HUES48 (cell line): ENCODE measurements around the gene KRTAP10-8.
"Not testable (repeated sequence)": the region's sequence is repeated elsewhere in the genome, so short reads cannot be mapped to it uniquely, and the experiment has no call there.

ENCODE experiments used
- H3K27ac ChIP-seq: one replicate; pipeline ENCODE4 v1.7.0; 2013; ENCODE audit warnings: low read depth, low read length, inconsistent platforms
- H3K27me3 ChIP-seq: 2 replicates; pipeline ENCODE4 v1.6.1; 2013; ENCODE audit warnings: mild to moderate bottlenecking, low read length; ENCODE audit not compliant: control insufficient read depth, insufficient read depth
- H3K36me3 ChIP-seq: 2 replicates; pipeline ENCODE4 v1.6.1; 2013; ENCODE audit warnings: low read length; ENCODE audit not compliant: control insufficient read depth, insufficient read depth
- H3K4me1 ChIP-seq: 2 replicates; pipeline ENCODE4 v1.6.1; 2013; ENCODE audit warnings: mild to moderate bottlenecking, low read length; ENCODE audit not compliant: control insufficient read depth, insufficient read depth
- H3K4me3 ChIP-seq: 2 replicates; pipeline ENCODE4 v1.5.1; 2013; ENCODE audit warnings: mild to moderate bottlenecking, low read depth, low read length
- H3K9ac ChIP-seq: 2 replicates; pipeline ENCODE4 v1.6.1; 2013; ENCODE audit warnings: mild to moderate bottlenecking, low read depth, low read length, moderate library complexity
- H3K9me3 ChIP-seq: 2 replicates; pipeline ENCODE4 v1.6.1; 2013; ENCODE audit warnings: low read length; ENCODE audit not compliant: control insufficient read depth, insufficient read depth

The KRTAP10-8 gene

DNA sequence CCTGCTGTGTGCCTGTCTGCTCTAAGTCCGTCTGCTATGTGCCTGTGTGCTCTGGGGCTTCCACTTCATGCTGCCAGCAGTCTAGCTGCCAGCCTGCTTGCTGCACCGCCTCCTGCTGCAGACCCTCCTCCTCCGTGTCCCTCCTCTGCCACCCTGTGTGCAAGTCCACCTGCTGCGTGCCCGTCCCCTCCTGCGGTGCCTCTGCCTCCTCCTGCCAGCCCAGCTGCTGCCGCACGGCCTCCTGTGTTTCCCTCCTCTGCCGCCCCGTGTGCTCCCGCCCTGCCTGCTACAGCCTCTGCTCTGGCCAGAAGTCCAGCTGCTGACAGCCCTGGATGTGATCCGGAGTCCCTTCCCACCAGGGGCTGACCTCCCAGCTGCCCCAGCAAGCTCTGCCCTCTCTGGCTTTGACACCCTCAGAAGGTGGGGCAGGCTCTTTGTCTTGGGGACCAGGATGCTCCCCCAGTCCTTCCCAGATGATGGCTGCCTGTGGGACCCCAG lies 26.0 kb downstream of the KRTAP10-8 start:
- H3K27me3 ChIP-seq, H3K9ac ChIP-seq, H3K36me3 ChIP-seq, H3K27ac ChIP-seq, H3K4me1 ChIP-seq, H3K4me3 ChIP-seq, H3K9me3 ChIP-seq: not testable (repeated sequence)

DNA sequence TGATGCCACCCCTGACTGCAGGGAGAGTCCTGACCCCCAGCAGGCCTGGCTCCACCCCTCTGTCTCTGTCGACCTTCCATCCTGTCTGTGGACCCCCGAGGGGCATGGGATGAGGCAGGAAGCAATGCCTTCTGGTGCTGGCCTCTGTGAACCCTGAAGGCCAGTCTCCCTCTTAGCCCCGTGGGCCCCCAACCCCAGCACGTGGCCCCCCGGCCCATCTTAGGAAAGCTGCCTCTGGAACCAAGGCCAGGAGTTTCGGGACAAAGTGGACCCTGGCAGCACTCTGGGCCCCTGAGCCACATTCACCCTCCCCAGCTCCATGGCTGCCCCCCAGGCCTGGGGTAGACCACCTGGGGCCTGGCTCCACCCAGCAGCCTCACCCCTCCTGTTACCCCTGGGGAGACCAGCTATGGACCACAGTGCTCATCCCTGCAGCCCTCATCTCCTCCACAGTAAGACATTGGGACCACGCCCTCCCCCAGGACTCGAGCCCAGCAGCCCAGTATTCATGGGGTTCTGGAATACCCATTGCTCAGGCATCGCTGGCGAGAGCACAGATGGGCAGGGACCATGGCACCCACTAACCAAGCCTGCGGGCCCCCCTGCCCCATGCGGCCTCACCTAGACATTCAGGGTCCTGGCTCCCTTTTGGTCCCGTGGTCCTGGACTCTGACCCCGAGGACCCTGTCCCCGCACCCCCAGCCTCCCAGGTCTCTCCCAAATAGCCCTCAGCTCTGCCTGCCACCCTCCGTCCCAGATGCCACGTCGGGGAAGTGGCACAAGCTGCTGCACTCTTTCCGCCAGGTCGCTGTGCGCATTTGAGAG lies 26.8 kb downstream of the KRTAP10-8 start:
- not testable (repeated sequence) for H3K4me1 ChIP-seq, H3K4me3 ChIP-seq, H3K27ac ChIP-seq, H3K36me3 ChIP-seq, H3K9ac ChIP-seq, H3K9me3 ChIP-seq, H3K27me3 ChIP-seq

DNA sequence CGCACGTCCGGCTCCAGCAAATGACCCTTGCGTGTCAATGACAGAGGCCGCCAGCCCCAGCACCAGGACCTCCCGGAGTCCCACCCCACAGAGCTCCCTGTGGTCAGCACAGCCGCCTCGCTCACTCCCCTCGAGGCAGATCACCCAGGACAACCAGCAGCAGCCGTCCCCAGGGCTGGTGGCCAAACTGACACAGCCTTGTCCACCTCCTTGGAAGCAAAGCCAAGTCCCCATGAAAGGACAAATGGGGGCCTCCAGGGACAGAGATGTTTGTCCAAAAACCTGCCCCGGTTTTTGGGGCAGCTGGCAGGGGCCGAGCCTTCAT lies 27.4 kb downstream of the KRTAP10-8 start:
- no peak overlapping the region for H3K9ac ChIP-seq
- H3K27me3 ChIP-seq: no peaks in the 10 kb centered on the region
- H3K4me1 ChIP-seq: no peaks in the 10 kb centered on the region
- no peak overlapping the region for H3K4me3 ChIP-seq
- H3K36me3 ChIP-seq: no peaks in the 10 kb centered on the region
- no peaks in the 10 kb centered on the region for H3K9me3 ChIP-seq
- H3K27ac ChIP-seq: no peak overlapping the region

DNA sequence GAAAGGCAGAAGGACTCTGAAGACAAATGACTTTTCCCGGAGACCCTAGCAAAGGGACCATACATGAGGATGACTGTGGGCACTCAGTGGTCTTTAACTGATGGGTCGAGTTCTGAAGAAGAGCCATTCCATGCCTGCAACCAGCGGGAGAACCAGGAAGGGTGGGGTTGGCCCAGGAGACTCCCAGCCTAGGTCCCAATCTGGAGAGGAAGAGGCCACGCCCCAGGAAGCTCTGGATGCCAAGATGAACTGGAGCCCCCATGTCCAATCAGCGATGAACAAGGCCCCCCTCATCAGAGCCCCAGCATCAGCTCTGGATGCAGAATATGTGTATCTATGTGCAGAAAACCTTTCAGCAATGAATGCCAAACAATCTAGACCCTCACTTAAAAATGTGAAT lies 28.9 kb downstream of the KRTAP10-8 start:
- Histone ChIP-seq H3K4me3 (no peak overlapping the region), H3K9me3 (no peaks in the 10 kb centered on the region), H3K36me3 (no peaks in the 10 kb centered on the region), H3K27ac (no peak overlapping the region), H3K27me3 (no peaks in the 10 kb centered on the region), H3K4me1 (no peaks in the 10 kb centered on the region), H3K9ac (no peak overlapping the region)

DNA sequence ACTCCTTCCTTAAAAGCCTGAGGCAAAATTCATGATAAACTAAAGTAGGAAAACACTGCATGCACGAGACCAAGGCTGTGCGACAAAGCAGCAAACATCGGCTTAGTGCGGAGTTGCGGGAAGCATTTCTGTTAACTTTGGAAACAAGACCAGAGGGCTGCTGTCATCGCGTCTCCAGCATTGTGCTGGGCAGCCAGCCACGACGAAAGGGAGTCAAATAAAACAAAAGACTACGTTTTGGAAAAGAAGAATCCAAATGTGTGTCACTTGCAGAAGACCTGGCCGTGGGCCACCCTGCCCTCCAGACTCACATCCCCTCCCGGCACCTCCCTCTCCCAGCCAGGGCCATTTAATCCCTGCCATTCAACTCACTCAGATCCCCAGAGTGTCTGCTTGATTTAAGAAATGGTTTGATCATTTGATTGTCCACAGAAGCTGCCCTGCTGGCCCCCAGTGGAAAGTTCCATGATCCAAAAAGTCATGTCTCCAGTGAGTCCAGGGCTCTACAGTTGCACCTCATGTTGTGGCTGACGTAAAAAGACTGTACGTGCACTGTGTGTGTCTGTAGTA lies 31.9 kb downstream of the KRTAP10-8 start:
- Histone ChIP-seq H3K36me3 (no peaks in the 10 kb centered on the region), H3K9ac (no peak overlapping the region), H3K9me3 (no peaks in the 10 kb centered on the region), H3K4me1 (no peaks in the 10 kb centered on the region; the same call in 1 of the 2 replicates), H3K27me3 (no peaks in the 10 kb centered on the region), H3K4me3 (no peak overlapping the region), H3K27ac (no peak overlapping the region)

DNA sequence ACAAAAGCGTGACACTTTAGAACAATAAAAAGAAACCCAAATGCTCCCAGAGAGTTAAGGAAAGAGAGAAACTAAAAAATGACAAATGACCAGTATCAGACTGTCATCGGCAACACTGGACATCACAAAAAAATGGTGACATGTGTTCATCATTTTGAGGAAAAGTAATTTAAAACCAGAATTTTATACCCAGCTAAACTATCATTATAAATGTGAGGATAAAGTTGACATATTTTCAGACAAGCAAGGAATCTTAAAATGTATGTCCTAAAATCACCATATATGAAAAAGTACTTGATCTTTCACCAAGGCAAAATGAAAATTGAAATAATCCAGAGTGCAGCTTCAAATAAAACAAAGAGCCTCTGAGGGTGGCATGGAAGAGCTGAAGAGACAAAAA lies 33.0 kb downstream of the KRTAP10-8 start:
- no peak overlapping the region for H3K4me3 ChIP-seq
- H3K9ac ChIP-seq: no peak overlapping the region
- no peaks in the 10 kb centered on the region for H3K27me3 ChIP-seq
- no peaks in the 10 kb centered on the region for H3K36me3 ChIP-seq
- no peaks in the 10 kb centered on the region; the same call in 1 of the 2 replicates for H3K4me1 ChIP-seq
- no peak overlapping the region for H3K27ac ChIP-seq
- H3K9me3 ChIP-seq: no peaks in the 10 kb centered on the region

DNA sequence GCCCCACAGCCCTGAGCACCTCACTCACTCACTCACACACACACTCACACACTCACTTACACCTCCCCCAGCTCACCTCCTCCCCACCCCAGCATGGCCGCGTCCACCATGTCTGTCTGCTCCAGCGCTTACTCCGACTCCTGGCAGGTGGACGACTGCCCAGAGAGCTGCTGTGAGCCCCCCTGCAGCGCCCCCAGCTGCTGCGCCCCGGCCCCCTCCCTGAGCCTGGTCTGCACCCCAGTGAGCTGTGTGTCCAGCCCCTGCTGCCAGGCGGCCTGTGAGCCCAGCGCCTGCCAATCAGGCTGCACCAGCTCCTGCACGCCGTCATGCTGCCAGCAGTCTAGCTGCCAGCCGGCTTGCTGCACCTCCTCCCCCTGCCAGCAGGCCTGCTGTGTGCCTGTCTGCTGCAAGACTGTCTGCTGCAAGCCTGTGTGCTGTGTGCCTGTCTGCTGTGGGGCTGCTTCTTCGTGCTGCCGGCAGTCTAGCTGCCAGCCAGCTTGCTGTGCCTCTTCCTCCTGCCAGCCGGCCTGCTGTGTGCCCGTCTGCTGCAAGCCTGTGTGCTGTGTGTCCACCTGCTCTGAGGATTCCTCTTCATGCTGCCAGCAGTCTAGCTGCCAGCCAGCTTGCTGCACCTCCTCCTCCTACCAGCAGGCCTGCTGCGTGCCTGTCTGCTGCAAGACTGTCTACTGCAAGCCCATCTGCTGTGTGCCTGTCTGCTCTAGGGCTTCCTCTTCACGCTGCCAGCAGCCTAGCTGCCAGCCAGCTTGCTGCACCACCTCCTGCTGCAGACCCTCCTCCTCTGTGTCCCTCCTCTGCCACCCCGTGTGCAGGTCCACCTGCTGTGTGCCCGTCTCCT lies 34.7 kb downstream of the KRTAP10-8 start, which contains the start of gene KRTAP10-11:
Gene KRTAP10-11, plus strand, starts transcription at position 49 of the 856 bp plus-strand sequence. Its CDS starts 45 bp downstream, at position 94.
- H3K4me3 ChIP-seq, H3K27me3 ChIP-seq, H3K36me3 ChIP-seq, H3K4me1 ChIP-seq, H3K9ac ChIP-seq, H3K9me3 ChIP-seq: not testable (repeated sequence)
- H3K27ac ChIP-seq: peak within 1 kb of the TSS; percentile 2

DNA sequence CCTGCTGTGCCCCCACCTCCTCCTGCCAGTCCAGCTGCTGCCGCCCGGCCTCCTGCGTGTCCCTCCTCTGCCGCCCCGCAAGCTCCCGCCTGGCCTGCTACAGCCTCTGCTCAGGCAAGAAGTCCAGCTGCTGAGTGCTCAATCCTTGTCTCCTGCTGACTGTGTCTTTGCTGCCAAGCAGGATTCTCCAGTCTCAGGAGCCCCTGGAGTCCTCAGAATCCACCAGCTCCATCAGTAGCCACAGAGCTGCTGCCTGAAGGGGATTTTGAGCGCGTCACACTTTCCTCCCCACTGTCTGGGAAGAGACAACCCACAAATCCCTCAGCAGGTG lies 35.3 kb downstream of the KRTAP10-8 start:
- H3K9ac ChIP-seq: no peak overlapping the region
- H3K4me3 ChIP-seq: no peak overlapping the region
- H3K27me3 ChIP-seq: no peaks in the 10 kb centered on the region
- no peaks in the 10 kb centered on the region for H3K9me3 ChIP-seq
- no peaks in the 10 kb centered on the region for H3K36me3 ChIP-seq
- H3K4me1 ChIP-seq: no peaks in the 10 kb centered on the region; the same call in 1 of the 2 replicates
- peak overlapping the region; percentile 2 for H3K27ac ChIP-seq

DNA sequence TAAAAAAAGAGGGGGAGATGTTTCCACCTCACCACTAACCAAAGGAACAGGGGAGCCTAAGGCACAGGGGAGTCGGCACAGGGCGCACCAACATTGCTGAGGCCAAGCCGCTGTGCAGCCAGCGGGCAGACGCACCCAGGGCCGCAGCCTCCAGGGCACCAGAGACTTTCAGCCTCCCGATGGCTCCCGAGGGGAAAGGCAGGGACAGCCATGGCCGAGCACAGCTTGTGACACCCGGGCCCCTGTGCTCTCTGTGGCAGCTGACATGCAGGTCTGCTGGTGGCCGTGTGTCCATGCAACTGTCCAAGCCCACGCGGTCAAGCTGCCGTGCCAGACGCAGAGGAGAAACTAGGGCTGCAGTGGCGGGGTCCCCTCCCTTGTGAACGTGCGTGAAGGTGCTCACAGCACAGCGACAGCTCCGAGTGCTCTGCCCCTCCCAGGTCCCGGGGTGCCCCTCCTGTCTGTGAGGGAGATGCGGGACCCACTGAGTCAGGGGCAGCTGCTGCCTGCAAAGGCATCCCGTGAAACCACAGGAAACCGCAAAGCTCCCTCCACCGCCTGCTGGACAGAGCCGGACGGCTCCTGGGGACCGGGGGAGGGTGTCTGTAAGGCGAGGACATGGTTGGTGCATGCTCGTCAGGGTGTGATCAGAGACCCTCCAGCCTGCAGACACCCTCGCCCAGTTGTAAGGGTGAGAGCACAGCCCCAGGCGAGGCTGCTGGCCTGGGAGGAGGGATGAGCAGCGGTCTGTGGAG lies 36.9 kb downstream of the KRTAP10-8 start:
- H3K4me3 ChIP-seq: no peak overlapping the region
- H3K27ac ChIP-seq: no peak overlapping the region
- no peaks in the 10 kb centered on the region; the same call in 1 of the 2 replicates for H3K4me1 ChIP-seq
- no peaks in the 10 kb centered on the region for H3K9me3 ChIP-seq
- H3K27me3 ChIP-seq: no peaks in the 10 kb centered on the region
- H3K9ac ChIP-seq: no peak overlapping the region
- H3K36me3 ChIP-seq: no peaks in the 10 kb centered on the region

DNA sequence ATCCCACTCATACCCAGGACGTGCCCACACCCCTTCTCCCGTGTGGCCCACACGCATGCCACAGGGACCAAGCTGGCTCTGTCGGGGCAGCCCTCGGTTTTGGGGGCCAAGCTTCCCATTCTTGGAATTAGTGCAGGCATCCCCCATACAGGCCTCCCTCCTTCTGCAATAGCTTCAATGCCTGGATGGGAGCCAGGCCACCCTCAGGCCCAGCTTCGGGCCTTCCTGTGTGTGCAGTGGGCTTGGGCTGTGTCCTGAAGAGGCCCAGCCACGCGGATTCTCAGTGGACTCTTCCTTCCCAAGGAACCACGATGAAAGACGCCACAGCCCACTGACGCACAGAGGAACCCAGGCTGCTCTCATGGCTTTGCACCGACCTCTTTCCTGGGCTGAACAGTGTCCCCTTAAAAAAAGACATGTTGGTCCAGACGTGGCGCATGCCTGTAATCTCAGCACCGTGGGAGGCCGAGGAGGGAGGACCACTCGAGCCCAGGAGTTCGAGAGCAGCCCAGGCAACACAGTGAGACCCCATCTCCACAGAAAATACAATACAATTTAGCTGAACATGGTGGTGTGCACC lies 37.7 kb downstream of the KRTAP10-8 start:
- H3K4me3 ChIP-seq: no peak overlapping the region
- no peaks in the 10 kb centered on the region for H3K36me3 ChIP-seq
- H3K27me3 ChIP-seq: no peaks in the 10 kb centered on the region
- H3K27ac ChIP-seq: no peak overlapping the region
- no peak overlapping the region for H3K9ac ChIP-seq
- no peaks in the 10 kb centered on the region; the same call in 1 of the 2 replicates for H3K4me1 ChIP-seq
- no peaks in the 10 kb centered on the region for H3K9me3 ChIP-seq
